Upper lobe of right lung (tissue), 1 donor: ENCODE results near the gene TMEM259. TPM values are rescaled to one million over a fixed set of nuclear protein-coding genes. Genes with fewer than 3 reads are reported as not detected.

Experiments used
- ATAC-seq: fragments of 200-7000 bp; cut with Tn5 transposase; one replicate; pipeline ENCODE4 v1.9.1; 2020; ENCODE audit warnings: mild to moderate bottlenecking, moderate library complexity
- DNase-seq: peaks from one replicate; pipeline ENCODE4 v3.0.0-alpha.2; 2020
- H3K27ac ChIP-seq: fragments of 200-600 bp; one replicate; pipeline ENCODE4 v1.8.0; 2022
- H3K27me3 ChIP-seq: fragments of 200-600 bp; one replicate; pipeline ENCODE4 v1.8.0; 2022; ENCODE audit warnings: mild to moderate bottlenecking
- H3K36me3 ChIP-seq: fragments of 200-600 bp; one replicate; pipeline ENCODE4 v1.8.0; 2022
- H3K4me1 ChIP-seq: fragments of 200-600 bp; one replicate; pipeline ENCODE4 v1.8.0; 2022
- H3K4me3 ChIP-seq: fragments of 200-600 bp; one replicate; pipeline ENCODE4 v1.8.0; 2022; ENCODE audit warnings: mild to moderate bottlenecking
- H3K9me3 ChIP-seq: fragments of 200-600 bp; one replicate; pipeline ENCODE4 v1.8.0; 2022
- CTCF ChIP-seq: fragments of 200-600 bp; IDR thresholded peaks from one replicate; pipeline ENCODE4 v1.8.0; 2022; ENCODE audit warnings: antibody characterized with exemption
- intact Hi-C: fragments of 100-400 bp; cut with DNase I; formaldehyde crosslinking; loops from one replicate; pipeline ENCODE4 v1.11.0; 2022
- total RNA-seq: library from RNA; stranded (reverse); fragmentation: NEBNext Ultra II Directional; extraction: Animal tissue kit (Norgen Biotek cat#: 25700); gene quantifications from one replicate; pipeline ENCODE4 v1.2.1, GENCODE V29; 2021
- donor health status: DM: no; HTN: yes; CAD: no; lungs with severe emphysema.

Gene TMEM259
- total RNA-seq, 1 donor from 2014 or later, result 167 TPM

- Histone ChIP-seq H3K9me3 (no peaks in the 10 kb centered on the region), H3K27me3 (no peaks in the 10 kb centered on the region), H3K4me3 (peak overlapping the region; percentile 79), H3K36me3 (no peaks in the 10 kb centered on the region), H3K27ac (no peak overlapping the region), H3K4me1 (peaks cover 56% of the 10 kb centered on the region)
- DNase-seq (no peak), ATAC-seq (no peak)
- no peak for TF ChIP-seq CTCF
- intact Hi-C loops, result no loop called here
These were observed 1.3 kb downstream of the TMEM259 start for GRCh38 chr19:1019616-1019961.

- DNase-seq, result no peak
- Histone ChIP-seq H3K4me1 (peaks cover 56% of the 10 kb centered on the region), H3K36me3 (peaks cover 3% of the 10 kb centered on the region), H3K27me3 (no peaks in the 10 kb centered on the region), H3K9me3 (no peaks in the 10 kb centered on the region), H3K27ac (no peak overlapping the region), H3K4me3 (peak overlapping the region; percentile 79)
- ATAC-seq, result no peak
- TF ChIP-seq CTCF, result no peak
- intact Hi-C loops, result no loop called here
These were observed 1.8 kb downstream of the TMEM259 start for GRCh38 chr19:1018932-1019615.

- ATAC-seq (no peak), DNase-seq (no peak)
- Histone ChIP-seq H3K36me3 (peaks cover 10% of the 10 kb centered on the region), H3K4me3 (no peak overlapping the region), H3K4me1 (peaks cover 56% of the 10 kb centered on the region), H3K9me3 (no peaks in the 10 kb centered on the region), H3K27me3 (no peaks in the 10 kb centered on the region), H3K27ac (no peak overlapping the region)
- intact Hi-C loops, result no loop called here
- TF ChIP-seq CTCF, result no peak
These were observed 2.5 kb downstream of the TMEM259 start for GRCh38 chr19:1018393-1018792.

- DNase-seq, result no peak
- intact Hi-C loops, result no loop called here
- Histone ChIP-seq H3K36me3 (peaks cover 15% of the 10 kb centered on the region), H3K4me3 (no peak overlapping the region), H3K27me3 (no peaks in the 10 kb centered on the region), H3K4me1 (peaks cover 52% of the 10 kb centered on the region), H3K9me3 (no peaks in the 10 kb centered on the region), H3K27ac (peak overlapping the region; percentile 55)
- ATAC-seq, result no peak
- TF ChIP-seq CTCF, result no peak
These were observed 3.0 kb downstream of the TMEM259 start for GRCh38 chr19:1017906-1018305.

GRCh38 chr19:1017115-1017905, 3.6 kb downstream of the TMEM259 start:
- Histone ChIP-seq H3K27ac (peak overlapping the region; percentile 55), H3K4me3 (no peak overlapping the region), H3K27me3 (no peaks in the 10 kb centered on the region), H3K4me1 (peaks cover 48% of the 10 kb centered on the region), H3K36me3 (peaks cover 21% of the 10 kb centered on the region), H3K9me3 (no peaks in the 10 kb centered on the region)
- intact Hi-C loops, result no loop called here
- ATAC-seq, result no peak
- no peak for DNase-seq
- TF ChIP-seq CTCF, result no peak
